HG03175 (cell line): ENCODE data around the gene SLC16A4.

Experiments
- ATAC-seq: cut with Tn5 transposase; IDR thresholded peaks from one replicate; pipeline ENCODE4 v1.9.1; 2021; ENCODE audit warnings: mild to moderate bottlenecking, moderate library complexity; ENCODE audit not compliant: unreplicated experiment

Gene SLC16A4

GRCh38 chr1:110335265-110335664 lies 55.6 kb downstream of the SLC16A4 start:
- ATAC-seq: no peak

- ATAC-seq: no peak
Measured at GRCh38 chr1:110328700-110329099, 62.1 kb downstream of the SLC16A4 start.

GRCh38 chr1:110328274-110328673 lies 62.6 kb downstream of the SLC16A4 start:
- ATAC-seq: no peak

GRCh38 chr1:110326826-110327225 lies 64.0 kb downstream of the SLC16A4 start:
- no peak for ATAC-seq

- no peak for ATAC-seq
Measured at GRCh38 chr1:110324667-110325066, 66.2 kb downstream of the SLC16A4 start.

GRCh38 chr1:110321846-110322245 lies 69.0 kb downstream of the SLC16A4 start:
- ATAC-seq: no peak

- no peak for ATAC-seq
Measured at GRCh38 chr1:110321045-110321444, 69.8 kb downstream of the SLC16A4 start.

GRCh38 chr1:110320168-110320518 lies 70.7 kb downstream of the SLC16A4 start:
- no peak for ATAC-seq

- ATAC-seq: no peak
Measured at GRCh38 chr1:110319332-110320167, 71.3 kb downstream of the SLC16A4 start.

GRCh38 chr1:110318046-110318445 lies 72.8 kb downstream of the SLC16A4 start:
- no peak for ATAC-seq

- no peak for ATAC-seq
Measured at GRCh38 chr1:110316735-110317134, 74.1 kb downstream of the SLC16A4 start.
